ENCODE results near the gene MSMP.

MSMP gene

DNA sequence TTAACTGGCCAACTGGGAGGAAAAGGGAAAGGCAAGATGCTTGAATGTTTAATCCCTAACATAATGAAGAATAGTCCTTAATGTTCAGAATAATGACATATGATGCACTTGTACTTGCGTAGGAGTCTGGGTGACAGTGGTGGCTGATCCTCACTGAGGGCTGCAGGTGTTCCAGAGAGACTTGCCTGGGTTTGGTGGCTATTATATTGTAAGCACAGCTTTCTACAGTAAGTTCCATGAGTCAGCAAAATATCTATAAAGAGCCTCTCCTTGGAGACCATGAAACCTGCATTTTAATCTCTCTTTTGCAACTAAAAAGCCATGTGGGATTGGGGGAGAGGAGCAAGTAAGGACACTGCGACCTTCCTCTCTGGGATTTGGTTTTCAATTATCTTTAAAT, 35.5 kb upstream of the MSMP start:
- TF ChIP-seq, protein P1, sequence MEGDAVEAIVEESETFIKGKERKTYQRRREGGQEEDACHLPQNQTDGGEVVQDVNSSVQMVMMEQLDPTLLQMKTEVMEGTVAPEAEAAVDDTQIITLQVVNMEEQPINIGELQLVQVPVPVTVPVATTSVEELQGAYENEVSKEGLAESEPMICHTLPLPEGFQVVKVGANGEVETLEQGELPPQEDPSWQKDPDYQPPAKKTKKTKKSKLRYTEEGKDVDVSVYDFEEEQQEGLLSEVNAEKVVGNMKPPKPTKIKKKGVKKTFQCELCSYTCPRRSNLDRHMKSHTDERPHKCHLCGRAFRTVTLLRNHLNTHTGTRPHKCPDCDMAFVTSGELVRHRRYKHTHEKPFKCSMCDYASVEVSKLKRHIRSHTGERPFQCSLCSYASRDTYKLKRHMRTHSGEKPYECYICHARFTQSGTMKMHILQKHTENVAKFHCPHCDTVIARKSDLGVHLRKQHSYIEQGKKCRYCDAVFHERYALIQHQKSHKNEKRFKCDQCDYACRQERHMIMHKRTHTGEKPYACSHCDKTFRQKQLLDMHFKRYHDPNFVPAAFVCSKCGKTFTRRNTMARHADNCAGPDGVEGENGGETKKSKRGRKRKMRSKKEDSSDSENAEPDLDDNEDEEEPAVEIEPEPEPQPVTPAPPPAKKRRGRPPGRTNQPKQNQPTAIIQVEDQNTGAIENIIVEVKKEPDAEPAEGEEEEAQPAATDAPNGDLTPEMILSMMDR (IDR thresholded peaks at IDR 0.05; ENCODE audit: low read depth, low read length): no peak
- H3K4me3 ChIP-seq (ENCODE audit: low read depth, low read length): no peak overlapping the region

DNA sequence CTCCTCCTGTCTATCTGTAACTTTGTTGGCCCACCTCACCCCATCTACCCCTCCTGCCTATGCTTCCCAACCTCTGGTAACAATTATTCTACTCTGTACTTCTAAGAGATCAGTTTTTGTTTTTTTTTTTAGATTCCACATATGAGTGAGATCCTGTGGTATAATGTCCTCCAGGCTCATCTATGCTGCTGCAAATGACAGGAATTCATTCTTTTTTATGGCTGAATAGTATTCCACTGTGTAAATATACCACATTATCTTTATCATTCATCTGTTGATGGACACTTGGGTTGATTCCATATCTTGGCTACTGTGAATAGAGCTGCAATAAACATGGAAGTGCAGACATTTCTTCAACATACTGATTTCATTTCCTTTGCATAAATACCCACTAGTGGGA, 29.3 kb upstream of the MSMP start:
- TF ChIP-seq, protein P1 (IDR thresholded peaks at IDR 0.05; ENCODE audit: low read depth, low read length): no peak
- H3K4me3 ChIP-seq (ENCODE audit: low read depth, low read length): no peak overlapping the region

DNA sequence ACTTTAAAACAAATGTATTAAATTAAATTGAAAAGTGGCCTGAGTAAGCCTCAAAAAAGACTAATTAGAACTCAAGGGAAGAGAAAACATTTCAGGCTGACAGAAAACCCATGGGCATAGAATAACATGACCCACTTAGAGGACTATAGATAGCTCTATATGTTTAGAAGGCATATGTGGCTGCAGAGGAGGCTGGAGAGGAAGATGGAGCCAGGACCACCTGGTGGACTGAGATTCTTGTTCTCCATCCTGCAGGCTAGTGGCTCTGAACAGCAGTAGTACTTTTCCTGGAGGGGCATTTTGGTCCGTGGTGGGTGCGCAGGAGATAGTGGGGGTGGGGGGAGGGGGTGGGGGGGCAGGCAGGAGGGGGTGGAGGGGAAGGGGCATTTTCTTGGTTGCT, 27.0 kb upstream of the MSMP start:
- TF ChIP-seq, protein P1 (IDR thresholded peaks at IDR 0.05; ENCODE audit: low read depth, low read length): no peak
- H3K4me3 ChIP-seq (ENCODE audit: low read depth, low read length): no peak overlapping the region

DNA sequence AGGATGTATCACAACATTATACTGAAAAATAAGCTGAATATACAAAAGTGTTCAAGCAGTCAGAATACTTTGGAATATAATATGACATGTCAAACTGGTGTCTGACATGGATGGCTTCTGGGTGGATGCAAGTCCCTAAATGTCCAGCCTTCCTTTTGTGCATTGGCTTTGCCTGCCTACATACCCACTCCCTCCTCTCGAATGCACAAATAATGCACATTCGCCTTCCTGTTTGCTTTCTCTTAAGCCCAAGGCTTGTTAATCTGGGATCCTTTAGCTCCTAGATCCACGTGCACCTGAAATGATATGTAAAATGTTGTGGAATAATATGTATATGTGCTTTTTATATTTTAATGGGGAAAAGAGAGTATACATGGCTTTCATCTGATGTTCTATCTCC, 24.4 kb upstream of the MSMP start:
- TF ChIP-seq, protein P1 (IDR thresholded peaks at IDR 0.05; ENCODE audit: low read depth, low read length): no peak
- H3K4me3 ChIP-seq (ENCODE audit: low read depth, low read length): no peak overlapping the region

DNA sequence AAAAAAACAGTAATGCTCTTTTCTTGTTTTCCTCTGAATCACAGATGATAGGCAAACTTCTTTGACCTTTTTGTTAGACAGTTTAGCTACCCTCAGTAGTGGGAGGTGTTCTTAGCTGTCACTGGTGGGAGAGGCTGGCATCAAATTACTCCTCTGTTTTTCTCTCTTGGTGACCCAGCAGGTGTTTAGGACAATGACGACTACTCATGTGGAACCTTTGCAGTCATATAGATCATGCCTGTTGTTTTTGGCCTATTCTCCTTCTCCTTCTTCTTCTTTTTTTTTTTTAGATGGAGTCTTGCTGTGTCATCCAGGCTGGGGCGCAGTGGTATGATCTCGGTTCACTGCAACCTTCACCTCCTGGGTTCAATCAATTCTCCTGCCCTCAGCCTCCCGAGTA, 21.9 kb upstream of the MSMP start:
- TF ChIP-seq, protein P1 (IDR thresholded peaks at IDR 0.05; ENCODE audit: low read depth, low read length): no peak
- H3K4me3 ChIP-seq (ENCODE audit: low read depth, low read length): no peak overlapping the region

DNA sequence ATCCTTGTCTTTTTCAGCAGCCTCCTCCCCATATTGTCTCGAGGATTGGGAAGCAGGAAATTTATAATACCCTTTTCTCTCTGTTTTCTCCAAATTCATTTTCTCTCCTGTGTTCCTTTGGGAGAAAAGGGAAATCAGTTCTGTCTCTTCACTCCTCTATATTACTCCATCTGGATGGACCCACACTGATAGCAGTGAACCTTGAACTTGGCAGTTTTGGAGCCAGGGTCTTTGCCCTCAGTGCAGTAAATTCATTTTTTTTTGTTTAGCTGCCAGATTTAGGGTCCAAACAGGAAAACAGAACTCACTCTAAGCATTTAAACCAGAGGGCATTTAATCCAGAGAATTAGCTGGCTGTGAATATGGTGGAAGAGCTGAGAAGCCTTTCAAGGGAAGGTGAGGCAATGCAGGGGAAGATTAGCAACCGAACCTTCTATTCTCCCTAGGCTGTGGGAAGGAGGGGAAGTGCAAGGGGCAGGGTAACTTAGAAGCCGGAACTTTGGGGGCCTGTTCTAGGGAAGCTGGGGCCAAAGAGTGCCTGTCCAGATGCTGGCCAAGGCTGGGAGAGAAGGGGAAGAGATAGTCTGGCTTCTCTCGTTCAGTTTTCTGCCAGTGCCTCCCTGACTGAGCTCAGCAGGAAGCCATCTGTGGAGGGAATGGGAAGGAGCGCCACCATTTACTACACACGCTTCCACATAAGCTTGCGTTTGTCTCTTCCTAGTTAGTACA, 21.0 kb upstream of the MSMP start:
- TF ChIP-seq, protein P1 (IDR thresholded peaks at IDR 0.05; ENCODE audit: low read depth, low read length): no peak
- no peak overlapping the region for H3K4me3 ChIP-seq (ENCODE audit: low read depth, low read length)

DNA sequence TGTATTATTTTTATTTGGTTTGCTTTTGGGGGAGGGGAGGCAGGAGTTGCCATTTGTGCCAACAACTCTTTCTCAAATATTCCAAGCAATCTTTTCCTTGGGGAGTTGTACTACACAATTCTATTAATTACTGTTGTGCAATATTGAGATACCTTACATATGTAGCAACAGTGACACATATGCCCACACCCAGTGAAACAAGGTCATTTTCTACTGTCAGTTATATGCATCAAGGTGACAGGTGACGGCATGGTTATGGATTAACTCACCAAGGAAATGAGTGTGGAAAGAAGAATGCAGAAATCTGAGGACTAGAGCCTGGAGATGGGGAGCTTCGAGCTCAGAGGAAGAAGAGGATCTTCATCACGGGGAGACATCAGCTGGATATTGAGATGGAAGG, 17.9 kb upstream of the MSMP start:
- H3K4me3 ChIP-seq (ENCODE audit: low read depth, low read length): no peak overlapping the region
- TF ChIP-seq, protein P1 (IDR thresholded peaks at IDR 0.05; ENCODE audit: low read depth, low read length): no peak

All from WI38 (cell line).